Epidermal melanocyte (primary cell): ENCODE data around the gene CHST7.

Source experiments
- DNase-seq: peaks from one replicate; pipeline ENCODE4 v3.0.0; 2011; ENCODE audit warnings: low spot score; ENCODE audit not compliant: insufficient read length

CHST7 gene

GRCh38 chrX:46572340-46572936, 1.1 kb upstream of the CHST7 start:
- DNase-seq = no peak

GRCh38 chrX:46573892-46574773, 568 bp downstream of the CHST7 start:
- DNase-seq = no peak

- DNase-seq = no peak
Observed at GRCh38 chrX:46574774-46575381, 1.3 kb downstream of the CHST7 start.

GRCh38 chrX:46575586-46575985, 2.0 kb downstream of the CHST7 start:
- DNase-seq = no peak

- no peak for DNase-seq
Observed at GRCh38 chrX:46575991-46576392, 2.4 kb downstream of the CHST7 start.

- no peak for DNase-seq
Observed at GRCh38 chrX:46576458-46576857, 2.9 kb downstream of the CHST7 start.

- no peak for DNase-seq
Observed at GRCh38 chrX:46577221-46578005, 3.8 kb downstream of the CHST7 start.

GRCh38 chrX:46579250-46579649, 5.7 kb downstream of the CHST7 start:
- no peak for DNase-seq

GRCh38 chrX:46580613-46581012, 7.0 kb downstream of the CHST7 start:
- DNase-seq = no peak

- no peak for DNase-seq
Observed at GRCh38 chrX:46582325-46582724, 8.8 kb downstream of the CHST7 start.

- no peak for DNase-seq
Observed at GRCh38 chrX:46582966-46583365, 9.4 kb downstream of the CHST7 start.

- no peak for DNase-seq
Observed at GRCh38 chrX:46584736-46585135, 11.2 kb downstream of the CHST7 start.

- DNase-seq = no peak
Observed at GRCh38 chrX:46587158-46587557, 13.6 kb downstream of the CHST7 start.

- DNase-seq = no peak
Observed at GRCh38 chrX:46587753-46588171, 14.2 kb downstream of the CHST7 start.

GRCh38 chrX:46588263-46588662, 14.7 kb downstream of the CHST7 start:
- no peak for DNase-seq

GRCh38 chrX:46589977-46590723, 16.6 kb downstream of the CHST7 start:
- no peak for DNase-seq

GRCh38 chrX:46595084-46595483, 21.5 kb downstream of the CHST7 start:
- no peak for DNase-seq

- DNase-seq = no peak
Observed at GRCh38 chrX:46597208-46597607, 23.6 kb downstream of the CHST7 start.

- no peak for DNase-seq
Observed at GRCh38 chrX:46597771-46598170, 24.2 kb downstream of the CHST7 start.

GRCh38 chrX:46599051-46599560, 25.5 kb downstream of the CHST7 start:
- no peak for DNase-seq

GRCh38 chrX:46601283-46601682, 27.7 kb downstream of the CHST7 start:
- peak; percentile 57 for DNase-seq
